H1 (cell line): Measurements from ENCODE around the gene CHRNA1. TPM values are rescaled to one million over a fixed set of nuclear protein-coding genes. Genes with fewer than 3 reads are reported as not detected.
A peak's percentile ranks its signal among the peaks of the same experiment; 100 is the strongest.

Source experiments
- CTCF ChIA-PET: fragments of 300-600 bp; sonication (Branson Sonifier 250); formaldehyde crosslinking; loops from one replicate; lab custom pipeline; 2021; ENCODE audit not compliant: partially characterized antibody; lab: Charles Lee
- POLR2A ChIA-PET: fragments of 300-600 bp; sonication (Branson Sonifier 250); formaldehyde crosslinking; loops from one replicate; lab custom pipeline; 2021; ENCODE audit warnings: inconsistent platforms; ENCODE audit not compliant: partially characterized antibody; lab: Charles Lee
- DNase-seq, 2 experiments: peaks; one replicate each; pipeline versions ENCODE4 v3.0.0 to v3.0.0-alpha.2; 2010 to 2022; ENCODE audit warnings: low spot score in 2 of 2, low read depth in 1 of 2, mixed read lengths in 1 of 2
- FAIRE-seq: peaks from 2 replicates; lab custom pipeline; 2011; peaks lifted over from hg19 to GRCh38; lab: Jason Lieb, UNC
- H2AFZ ChIP-seq: 2 replicates; pipeline ENCODE4 v1.8.1; 2012; ENCODE audit warnings: low read length, inconsistent platforms
- H2AK5ac ChIP-seq: 2 replicates; pipeline ENCODE4 v1.6.1; 2013; ENCODE audit warnings: low read depth, low read length
- H2BK120ac ChIP-seq: replicated peaks from 2 replicates; pipeline ENCODE3; 2013; ENCODE audit warnings: low read depth, low read length, inconsistent platforms
- H2BK12ac ChIP-seq: 2 replicates; pipeline ENCODE4 v1.6.1; 2013; ENCODE audit warnings: low read depth, low read length
- H2BK15ac ChIP-seq: 2 replicates; pipeline ENCODE4 v1.6.1; 2013; ENCODE audit warnings: low read length
- H2BK20ac ChIP-seq: 2 replicates; pipeline ENCODE4 v1.6.1; 2013; ENCODE audit warnings: low read length
- H2BK5ac ChIP-seq: 2 replicates; pipeline ENCODE4 v1.6.1; 2013; ENCODE audit warnings: low read depth, low read length
- H3K14ac ChIP-seq: 2 replicates; pipeline ENCODE4 v1.6.1; 2013; ENCODE audit warnings: inconsistent platforms; ENCODE audit not compliant: insufficient read length
- H3K18ac ChIP-seq: 2 replicates; pipeline ENCODE4 v1.6.1; 2013; ENCODE audit warnings: low read length; ENCODE audit errors: extremely low read depth
- H3K23ac ChIP-seq: 2 replicates; pipeline ENCODE4 v1.6.1; 2013; ENCODE audit warnings: inconsistent platforms; ENCODE audit not compliant: insufficient read length
- H3K23me2 ChIP-seq: 2 replicates; pipeline ENCODE4 v1.6.1; 2013; ENCODE audit warnings: low read depth, low read length
- H3K27ac ChIP-seq: 2 replicates; pipeline ENCODE4 v1.6.1; 2011; ENCODE audit warnings: low read depth, low read length, inconsistent platforms
- H3K27me3 ChIP-seq, 4 experiments: replicated peaks in 1 of 4; 1 replicate in 1 of 4; 2 replicates in 3 of 4; pipeline versions ENCODE4 v1.6.1 to v1.8.1; 2011 to 2013; ENCODE audit warnings: low read length in 3 of 4, mild to moderate bottlenecking in 3 of 4, inconsistent platforms in 2 of 4, mixed read lengths in 2 of 4, moderate library complexity in 1 of 4; ENCODE audit not compliant: control insufficient read depth in 3 of 4, insufficient read depth in 3 of 4; ENCODE audit errors: extremely low read depth in 1 of 4
- H3K36me3 ChIP-seq, 4 experiments: 2 replicates each; pipeline versions ENCODE4 v1.6.1 to v1.8.1; 2011 to 2013; ENCODE audit warnings: mild to moderate bottlenecking in 4 of 4, low read length in 3 of 4, moderate library complexity in 2 of 4, control low read depth in 1 of 4, inconsistent platforms in 1 of 4; ENCODE audit not compliant: insufficient read depth in 4 of 4, control insufficient read depth in 2 of 4
- H3K4ac ChIP-seq: replicated peaks from 2 replicates; pipeline ENCODE3; 2013; ENCODE audit warnings: low read length, low read depth, mixed read lengths, inconsistent platforms; ENCODE audit not compliant: insufficient read length
- H3K4me1 ChIP-seq, 4 experiments: replicated peaks in 1 of 4; 1 replicate in 1 of 4; 2 replicates in 3 of 4; pipeline versions ENCODE4 v1.6.1 to v1.8.1; 2011 to 2013; ENCODE audit warnings: low read length in 3 of 4, inconsistent platforms in 2 of 4, mixed read lengths in 1 of 4; ENCODE audit not compliant: insufficient read depth in 4 of 4, control insufficient read depth in 3 of 4
- H3K4me2 ChIP-seq, 2 experiments: 2 replicates each; pipeline versions ENCODE4 v1.6.1 to v1.8.1; 2011 to 2013; ENCODE audit warnings: low read depth in 2 of 2, low read length in 2 of 2, control low read depth in 1 of 2, inconsistent platforms in 1 of 2, mild to moderate bottlenecking in 1 of 2; ENCODE audit not compliant: insufficient read depth in 1 of 2
- H3K4me3 ChIP-seq, 4 experiments: fragments of 200-600, 300-600 bp in 1 of 4; sonication (generic), shearing (Covaris generic), sonication (Bioruptor Twin) in 1 of 4; 2 replicates each; pipeline versions ENCODE4 v1.5.1 to v1.8.1; 2011 to 2016; ENCODE audit warnings: low read length in 4 of 4, low read depth in 3 of 4, control low read depth in 2 of 4, inconsistent platforms in 2 of 4, mild to moderate bottlenecking in 2 of 4, mixed read lengths in 1 of 4, moderate library complexity in 1 of 4; ENCODE audit not compliant: insufficient read depth in 2 of 4; ENCODE audit errors: extremely low read depth in 1 of 4
- H3K56ac ChIP-seq: replicated peaks from 2 replicates; pipeline ENCODE3; 2013; ENCODE audit warnings: low read depth, mild to moderate bottlenecking, mixed read lengths, low read length, inconsistent platforms; ENCODE audit not compliant: insufficient read length
- H3K79me1 ChIP-seq: 2 replicates; pipeline ENCODE4 v1.6.1; 2013; ENCODE audit warnings: low read depth, low read length, control low read depth
- H3K79me2 ChIP-seq, 2 experiments: 2 replicates each; pipeline versions ENCODE4 v1.6.1 to v1.8.1; 2012 to 2013; ENCODE audit warnings: low read length in 2 of 2, mild to moderate bottlenecking in 2 of 2, inconsistent platforms in 1 of 2; ENCODE audit not compliant: insufficient read depth in 2 of 2, control insufficient read depth in 1 of 2
- H3K9ac ChIP-seq, 4 experiments: replicated peaks in 1 of 4; 1 replicate in 1 of 4; 2 replicates in 3 of 4; pipeline versions ENCODE4 v1.6.1 to v1.8.1; 2011 to 2013; ENCODE audit warnings: low read depth in 3 of 4, low read length in 3 of 4, control low read depth in 2 of 4, mild to moderate bottlenecking in 2 of 4, moderate library complexity in 2 of 4, inconsistent platforms in 1 of 4; ENCODE audit errors: extremely low read depth in 1 of 4
- H3K9me3 ChIP-seq, 2 experiments: 2 replicates each; pipeline versions ENCODE4 v1.6.1 to v1.8.1; 2012 to 2013; ENCODE audit warnings: mild to moderate bottlenecking in 2 of 2, moderate library complexity in 2 of 2, control low read depth in 1 of 2, inconsistent platforms in 1 of 2, low read depth in 1 of 2, low read length in 1 of 2, mixed read lengths in 1 of 2; ENCODE audit not compliant: insufficient read depth in 2 of 2
- H4K20me1 ChIP-seq, 2 experiments: replicated peaks in 1 of 2; 2 replicates each; pipeline versions ENCODE3 to v1.8.1; 2011 to 2013; ENCODE audit warnings: inconsistent platforms in 2 of 2, low read length in 2 of 2, mild to moderate bottlenecking in 1 of 2; ENCODE audit not compliant: insufficient read depth in 2 of 2, control insufficient read depth in 1 of 2
- H4K5ac ChIP-seq: 2 replicates; pipeline ENCODE4 v1.6.1; 2013; ENCODE audit warnings: low read length, low read depth, mixed read lengths, inconsistent platforms; ENCODE audit not compliant: insufficient read length
- H4K8ac ChIP-seq: 2 replicates; pipeline ENCODE4 v1.8.0; 2013; ENCODE audit warnings: mild to moderate bottlenecking, moderate library complexity, low read length, inconsistent platforms; ENCODE audit not compliant: insufficient read depth; ENCODE audit errors: extremely low read depth
- H4K91ac ChIP-seq: replicated peaks from 2 replicates; pipeline ENCODE3; 2013; ENCODE audit warnings: low read length, mixed read lengths, inconsistent platforms; ENCODE audit not compliant: insufficient read length
- CBX8 ChIP-seq: fragments of 300-800, 300-1000 bp; sonication (generic); IDR thresholded peaks from 2 replicates; pipeline ENCODE4 v1.7.1; 2016; ENCODE audit warnings: low read depth, low read length, borderline replicate concordance
- WGBS, 2 experiments: shearing (Covaris generic) in 1 of 2; methylation state at CpG; one replicate each; pipeline versions ENCODE4 v1.1.6 to v1.1.7; 2013 to 2015; ENCODE audit warnings: low lambda C conversion rate in 2 of 2, mixed read lengths in 2 of 2, inconsistent platforms in 1 of 2, low coverage in 1 of 2, missing lambda C conversion rate in 1 of 2; ENCODE audit not compliant: insufficient replicate concordance in 2 of 2, insufficient coverage in 1 of 2, insufficient read length in 1 of 2; ENCODE audit errors: extremely low coverage in 1 of 2, missing lambda C conversion rate in 1 of 2; 5-methylcytosine and 5-hydroxymethylcytosine counted together
- polyA plus RNA-seq, 7 experiments: library from polyadenylated mRNA; depleted of rRNA in 3 of 7; stranded (reverse) in 5 of 7; unstranded in 2 of 7; fragments of >200 nt in 5 of 7; fragments of 200-250 nt in 2 of 7; gene quantifications; 1 replicate in 5 of 7; 2 replicates in 1 of 7; 4 replicates in 1 of 7; pipeline versions ENCODE4 v1.2.1 to v1.2.3, GENCODE V29; 2011 to 2013; ENCODE audit warnings: missing spikeins in 2 of 7, mixed read lengths in 2 of 7
- total RNA-seq: library from RNA; stranded (reverse); fragmentation: NEBNext Ultra II Directional; extraction: Animal tissue kit (Norgen Biotek cat#: 25700); gene quantifications from 2 replicates; pipeline ENCODE4 v1.2.1, GENCODE V29; 2021
- TF ChIP-seq, protein P1 (sequence below), 3 experiments: IDR thresholded peaks; 1 replicate in 2 of 3; 2 replicates in 1 of 3; pipeline versions ENCODE4 v1.5.1 to v1.6.1; 2011; ENCODE audit warnings: low read length in 3 of 3, mild to moderate bottlenecking in 3 of 3, inconsistent platforms in 2 of 3, low read depth in 1 of 3, moderate library complexity in 1 of 3; ENCODE audit not compliant: insufficient read depth in 1 of 3; ENCODE audit errors: control extremely low read depth in 1 of 3

CHRNA1 gene
- total and polyA plus RNA-seq, 2 of the 8 experiments (the other 6 are each of a cell fraction or from before 2014, with no cell fraction given), result 0.11 to 0.15 TPM

DNA sequence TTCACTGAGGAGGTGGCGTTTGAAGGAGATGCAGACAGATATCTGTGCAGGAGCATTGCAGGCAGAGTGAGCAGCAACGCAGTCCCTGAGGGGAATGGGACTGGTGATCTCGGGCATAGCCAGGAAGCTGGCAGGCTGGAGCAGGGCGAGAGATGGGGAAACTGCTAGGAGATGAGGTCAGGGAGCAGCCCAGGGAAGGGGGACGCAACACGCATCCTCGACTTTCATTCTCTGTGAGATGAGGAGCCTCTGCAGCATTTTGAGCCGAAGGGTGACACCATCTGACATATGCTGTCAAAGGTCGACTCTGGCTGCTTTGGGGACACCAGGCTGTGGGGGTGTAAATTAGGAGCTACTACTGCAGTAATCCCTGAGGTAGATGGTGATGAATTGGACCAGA lies 4.3 kb upstream of the CHRNA1 start:
- Histone ChIP-seq H3K18ac (peak overlapping the region; percentile 76), H2AK5ac (no peak overlapping the region), H3K4ac (no peak overlapping the region), H3K14ac (no peak overlapping the region), H3K23ac (no peak overlapping the region), H2BK15ac (0 out of 2 replicates have a peak overlapping the region, but pooled peaks have one; percentile 76), H2BK120ac (peak overlapping the region; percentile 16), H3K27me3 (no peaks in the 10 kb centered on the region), H2BK20ac (peak overlapping the region; percentile 94; the same call in 1 of the 2 replicates), H3K4me3 (no peak overlapping the region), H2BK5ac (peak overlapping the region; percentile 37; the same call in 1 of the 2 replicates), H4K5ac (no peak overlapping the region), H3K79me2 (no peaks in the 10 kb centered on the region), H3K4me1 (peaks cover 9 to 13% (median 10%) of the 10 kb centered on the region in 4 experiments), H4K20me1 (no peaks in the 10 kb centered on the region), H3K79me1 (no peaks in the 10 kb centered on the region), H4K8ac (0 out of 2 replicates have a peak overlapping the region, but pooled peaks have one; percentile 54), H3K27ac (no peak overlapping the region), H3K9me3 (no peaks in the 10 kb centered on the region), H4K91ac (peak overlapping the region; percentile 18), H2BK12ac (peak overlapping the region; percentile 91), H3K4me2 (no peak overlapping the region), H2AFZ (peak overlapping the region; percentile 37; the same call in 1 of the 2 replicates), H3K36me3 (no peaks in the 10 kb centered on the region), H3K56ac (no peak overlapping the region), H3K23me2 (no peaks in the 10 kb centered on the region), H3K9ac (no peak overlapping the region)
- POLR2A ChIA-PET, result no interaction called here
- WGBS, 2 experiments, result 92% methylated on average over 9 of the region's 9 CpGs; no CpG with 5 or more reads in 1 of the 2 experiments
- CTCF ChIA-PET, result interaction anchor here (1.0 to 12.2 kb wide), 4 partner anchors 9 to 220 kb away, joined by 3 to 249 read pairs (median 4); no protein-coding TSS in a partner anchor
- no peak for DNase-seq
- FAIRE-seq, result no peak
- TF ChIP-seq CBX8, result no peak
- TF ChIP-seq, protein P1, sequence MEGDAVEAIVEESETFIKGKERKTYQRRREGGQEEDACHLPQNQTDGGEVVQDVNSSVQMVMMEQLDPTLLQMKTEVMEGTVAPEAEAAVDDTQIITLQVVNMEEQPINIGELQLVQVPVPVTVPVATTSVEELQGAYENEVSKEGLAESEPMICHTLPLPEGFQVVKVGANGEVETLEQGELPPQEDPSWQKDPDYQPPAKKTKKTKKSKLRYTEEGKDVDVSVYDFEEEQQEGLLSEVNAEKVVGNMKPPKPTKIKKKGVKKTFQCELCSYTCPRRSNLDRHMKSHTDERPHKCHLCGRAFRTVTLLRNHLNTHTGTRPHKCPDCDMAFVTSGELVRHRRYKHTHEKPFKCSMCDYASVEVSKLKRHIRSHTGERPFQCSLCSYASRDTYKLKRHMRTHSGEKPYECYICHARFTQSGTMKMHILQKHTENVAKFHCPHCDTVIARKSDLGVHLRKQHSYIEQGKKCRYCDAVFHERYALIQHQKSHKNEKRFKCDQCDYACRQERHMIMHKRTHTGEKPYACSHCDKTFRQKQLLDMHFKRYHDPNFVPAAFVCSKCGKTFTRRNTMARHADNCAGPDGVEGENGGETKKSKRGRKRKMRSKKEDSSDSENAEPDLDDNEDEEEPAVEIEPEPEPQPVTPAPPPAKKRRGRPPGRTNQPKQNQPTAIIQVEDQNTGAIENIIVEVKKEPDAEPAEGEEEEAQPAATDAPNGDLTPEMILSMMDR (IDR thresholded peaks at IDR 0.05; ENCODE audit: control extremely low read depth in 1 of 3, insufficient read depth in 1 of 3, low read depth in 1 of 3, low read length in 3 of 3), result peak in 1 of 3 experiments; percentile 2; a peak in 1 of 4 replicates
